DND-41 (cell line): ENCODE data around the gene TDRD7.

Source experiments
- ATAC-seq: fragments of 200-7000 bp; cut with Tn5 transposase; 3 replicates; pipeline ENCODE4 v1.9.1; 2021; ENCODE audit warnings: low read depth; ENCODE audit not compliant: insufficient read depth
- DNase-seq: peaks from one replicate; pipeline ENCODE4 v3.0.0-alpha.2; 2020
- H2AFZ ChIP-seq: 2 replicates; pipeline ENCODE4 v1.6.0; 2012; ENCODE audit warnings: low read depth, low read length
- H3K27ac ChIP-seq: 2 replicates; pipeline ENCODE4 v1.5.1; 2012; ENCODE audit warnings: low read length, inconsistent platforms
- H3K27me3 ChIP-seq: fragments of 200-600 bp; sonication (generic); 2 replicates; pipeline ENCODE4 v1.6.0; 2012; ENCODE audit warnings: low read length, mild to moderate bottlenecking, inconsistent platforms; ENCODE audit not compliant: insufficient read depth, poor library complexity
- H3K36me3 ChIP-seq: 2 replicates; pipeline ENCODE4 v1.5.1; 2012; ENCODE audit warnings: low read length, inconsistent platforms; ENCODE audit not compliant: insufficient read depth
- H3K4me1 ChIP-seq: 2 replicates; pipeline ENCODE4 v1.5.1; 2012; ENCODE audit warnings: mild to moderate bottlenecking, low read length; ENCODE audit not compliant: insufficient read depth
- H3K4me2 ChIP-seq: 2 replicates; pipeline ENCODE4 v1.6.0; 2012; ENCODE audit warnings: mild to moderate bottlenecking, moderate library complexity, low read length, inconsistent platforms; ENCODE audit not compliant: insufficient read depth
- H3K4me3 ChIP-seq, 2 experiments: fragments of 200-600 bp in 1 of 2; shearing (Covaris generic) in 1 of 2; 2 replicates each; pipeline ENCODE4 v1.5.1; 2012 to 2016; ENCODE audit warnings: inconsistent platforms in 2 of 2, low read length in 2 of 2, mild to moderate bottlenecking in 2 of 2, low read depth in 1 of 2, moderate library complexity in 1 of 2
- H3K79me2 ChIP-seq: 2 replicates; pipeline ENCODE4 v1.6.0; 2012; ENCODE audit warnings: low read length, inconsistent platforms; ENCODE audit not compliant: insufficient read depth
- H3K9ac ChIP-seq: 2 replicates; pipeline ENCODE4 v1.6.0; 2012; ENCODE audit warnings: low read depth, mild to moderate bottlenecking, inconsistent platforms, low read length, moderate library complexity
- H3K9me3 ChIP-seq: 2 replicates; pipeline ENCODE4 v1.5.1; 2012; ENCODE audit warnings: low read length, moderate library complexity, mild to moderate bottlenecking, inconsistent platforms; ENCODE audit not compliant: insufficient read depth, severe bottlenecking
- H4K20me1 ChIP-seq: 2 replicates; pipeline ENCODE4 v1.6.0; 2012; ENCODE audit warnings: low read length; ENCODE audit not compliant: insufficient read depth
- EZH2 ChIP-seq: IDR thresholded peaks from 3 replicates; pipeline ENCODE4 v1.6.1; 2012; ENCODE audit warnings: borderline replicate concordance, low read depth, mild to moderate bottlenecking, moderate library complexity, low read length, inconsistent platforms; ENCODE audit not compliant: severe bottlenecking
- TF ChIP-seq, protein P1 (sequence below): IDR thresholded peaks from 2 replicates; pipeline ENCODE4 v1.5.1; 2012; ENCODE audit warnings: borderline replicate concordance, low read length, moderate library complexity, mild to moderate bottlenecking; ENCODE audit not compliant: poor library complexity, severe bottlenecking; ENCODE audit errors: extremely low read depth

The TDRD7 gene

GRCh38 chr9:97411789-97412625 is at the start of gene TDRD7:
TDRD7 (plus strand) TSS chr9:97412096; CDS start chr9:97428466, 16,370 bp downstream.
- peak within 1 kb of the TSS; percentile 25; the same call in 1 of the 2 replicates for H3K27ac ChIP-seq
- DNase-seq, result peak; percentile 83
- H3K9ac ChIP-seq, result peak within 1 kb of the TSS; percentile 72
- H4K20me1 ChIP-seq, result no peaks in the 10 kb centered on the region
- peak within 1 kb of the TSS; percentile 80 for H2AFZ ChIP-seq
- TF ChIP-seq, protein P1, sequence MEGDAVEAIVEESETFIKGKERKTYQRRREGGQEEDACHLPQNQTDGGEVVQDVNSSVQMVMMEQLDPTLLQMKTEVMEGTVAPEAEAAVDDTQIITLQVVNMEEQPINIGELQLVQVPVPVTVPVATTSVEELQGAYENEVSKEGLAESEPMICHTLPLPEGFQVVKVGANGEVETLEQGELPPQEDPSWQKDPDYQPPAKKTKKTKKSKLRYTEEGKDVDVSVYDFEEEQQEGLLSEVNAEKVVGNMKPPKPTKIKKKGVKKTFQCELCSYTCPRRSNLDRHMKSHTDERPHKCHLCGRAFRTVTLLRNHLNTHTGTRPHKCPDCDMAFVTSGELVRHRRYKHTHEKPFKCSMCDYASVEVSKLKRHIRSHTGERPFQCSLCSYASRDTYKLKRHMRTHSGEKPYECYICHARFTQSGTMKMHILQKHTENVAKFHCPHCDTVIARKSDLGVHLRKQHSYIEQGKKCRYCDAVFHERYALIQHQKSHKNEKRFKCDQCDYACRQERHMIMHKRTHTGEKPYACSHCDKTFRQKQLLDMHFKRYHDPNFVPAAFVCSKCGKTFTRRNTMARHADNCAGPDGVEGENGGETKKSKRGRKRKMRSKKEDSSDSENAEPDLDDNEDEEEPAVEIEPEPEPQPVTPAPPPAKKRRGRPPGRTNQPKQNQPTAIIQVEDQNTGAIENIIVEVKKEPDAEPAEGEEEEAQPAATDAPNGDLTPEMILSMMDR, result peak; percentile 92
- peak; percentile 70 for TF ChIP-seq EZH2
- H3K4me2 ChIP-seq, result peak within 1 kb of the TSS; percentile 74
- peak; percentile 90 for ATAC-seq
- H3K79me2 ChIP-seq, result no peaks in the 10 kb centered on the region
- peak within 1 kb of the TSS; percentile 51 to 77; a peak in 3 of 4 replicates for H3K4me3 ChIP-seq
- H3K9me3 ChIP-seq, result peaks cover 2% of the 10 kb centered on the region
- H3K4me1 ChIP-seq, result peaks cover 19% of the 10 kb centered on the region; the same call in 1 of the 2 replicates
- no peaks in the 10 kb centered on the region for H3K36me3 ChIP-seq
- H3K27me3 ChIP-seq, result no peaks in the 10 kb centered on the region

- Histone ChIP-seq H3K79me2 (no peaks in the 10 kb centered on the region), H3K9ac (no peak overlapping the region), H2AFZ (no peak overlapping the region; the same call in 1 of the 2 replicates), H3K27me3 (no peaks in the 10 kb centered on the region), H3K27ac (no peak overlapping the region), H3K4me1 (peaks cover 8% of the 10 kb centered on the region; the same call in 1 of the 2 replicates), H3K4me3 (no peak overlapping the region), H3K4me2 (no peak overlapping the region), H4K20me1 (no peaks in the 10 kb centered on the region), H3K9me3 (no peaks in the 10 kb centered on the region), H3K36me3 (peaks cover 3% of the 10 kb centered on the region; the same call in 1 of the 2 replicates)
- TF ChIP-seq, protein P1, result no peak
- TF ChIP-seq EZH2, result no peak
- DNase-seq (no peak), ATAC-seq (no peak; the same call in 1 of the 3 replicates)
Observed at GRCh38 chr9:97362777-97363545, 48.9 kb upstream of the TDRD7 start.

DNA sequence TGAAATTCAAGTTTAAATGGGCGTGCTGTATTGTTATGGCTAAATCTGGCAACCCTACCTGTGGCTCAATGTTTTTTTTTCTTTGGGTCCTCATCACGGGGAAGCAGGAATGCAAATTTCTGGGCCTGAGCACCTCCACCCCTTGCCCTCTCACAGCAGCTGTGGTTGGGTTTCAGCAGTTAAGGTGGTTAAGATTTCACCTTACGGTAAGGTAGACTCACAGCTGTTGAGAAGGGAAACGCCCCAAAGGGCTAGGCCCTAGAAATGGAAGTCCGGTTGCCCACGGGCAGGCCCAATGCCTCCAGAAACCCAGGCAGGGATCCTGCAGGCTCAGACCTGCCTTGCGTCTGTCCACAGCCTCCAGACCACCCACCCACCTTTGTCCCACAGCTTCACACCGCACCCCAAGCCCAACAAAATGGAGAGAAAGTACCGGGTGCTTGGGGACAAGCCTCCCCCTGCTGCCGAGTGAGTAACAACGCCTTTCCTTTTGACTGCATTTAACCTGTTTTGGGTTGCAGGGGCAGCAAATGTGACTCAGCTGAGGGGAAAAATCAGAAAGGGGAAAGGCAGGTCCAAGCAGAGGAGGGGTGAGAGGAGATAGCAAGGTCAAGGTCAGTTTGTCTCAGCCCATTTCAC is 48.1 kb upstream of the TDRD7 start:
- ATAC-seq, result no peak
- Histone ChIP-seq H3K27me3 (no peaks in the 10 kb centered on the region), H4K20me1 (no peaks in the 10 kb centered on the region), H3K79me2 (no peaks in the 10 kb centered on the region), H3K9ac (no peak overlapping the region), H3K9me3 (no peaks in the 10 kb centered on the region), H3K4me1 (peaks cover 8% of the 10 kb centered on the region; the same call in 1 of the 2 replicates), H3K27ac (no peak overlapping the region), H3K4me3 (no peak overlapping the region), H2AFZ (no peak overlapping the region), H3K36me3 (peaks cover 3% of the 10 kb centered on the region; the same call in 1 of the 2 replicates), H3K4me2 (no peak overlapping the region)
- TF ChIP-seq, protein P1, result no peak
- no peak for TF ChIP-seq EZH2
- no peak for DNase-seq
